HUES64 (cell line): ENCODE measurements around the gene P2RX7.
"Not testable (repeated sequence)": the region's sequence is repeated elsewhere in the genome, so short reads cannot be mapped to it uniquely, and the experiment has no call there.

Experiments
- H3K27ac ChIP-seq: 2 replicates; pipeline ENCODE4 v1.7.0; 2013; ENCODE audit warnings: low read depth, low read length, inconsistent platforms
- H3K27me3 ChIP-seq: 2 replicates; pipeline ENCODE4 v1.6.1; 2013; ENCODE audit warnings: mild to moderate bottlenecking, low read length; ENCODE audit not compliant: insufficient read depth
- H3K36me3 ChIP-seq: 2 replicates; pipeline ENCODE4 v1.6.1; 2013; ENCODE audit warnings: mild to moderate bottlenecking, low read length; ENCODE audit not compliant: insufficient read depth
- H3K4me1 ChIP-seq: 2 replicates; pipeline ENCODE4 v1.6.1; 2013; ENCODE audit warnings: mild to moderate bottlenecking, low read length, moderate library complexity; ENCODE audit not compliant: insufficient read depth
- H3K4me3 ChIP-seq: 2 replicates; pipeline ENCODE4 v1.5.1; 2013; ENCODE audit warnings: mild to moderate bottlenecking, low read length, moderate library complexity
- H3K9ac ChIP-seq: 2 replicates; pipeline ENCODE4 v1.6.1; 2013; ENCODE audit warnings: mild to moderate bottlenecking, low read depth, low read length
- H3K9me3 ChIP-seq: 2 replicates; pipeline ENCODE4 v1.6.1; 2013; ENCODE audit warnings: low read depth, low read length; ENCODE audit not compliant: insufficient read depth
- WGBS: fragments of 150-250, 120-280 bp; methylation state at CpG from one replicate; pipeline ENCODE4 v1.1.7; 2013; ENCODE audit warnings: missing lambda C conversion rate; 5-methylcytosine and 5-hydroxymethylcytosine counted together

P2RX7 gene

GRCh38 chr12:121222847-121223246 is 90.2 kb downstream of the P2RX7 start:
- WGBS, result 98% methylated on average over 10 of the region's 10 CpGs
- Histone ChIP-seq H3K36me3 (no peaks in the 10 kb centered on the region), H3K27me3 (no peaks in the 10 kb centered on the region), H3K9ac (no peak overlapping the region), H3K4me3 (no peak overlapping the region), H3K4me1 (no peaks in the 10 kb centered on the region), H3K9me3 (no peaks in the 10 kb centered on the region), H3K27ac (no peak overlapping the region)

- Histone ChIP-seq H3K9ac (no peak overlapping the region), H3K27me3 (no peaks in the 10 kb centered on the region), H3K36me3 (peaks cover 1% of the 10 kb centered on the region; the same call in 1 of the 2 replicates), H3K9me3 (no peaks in the 10 kb centered on the region), H3K27ac (no peak overlapping the region), H3K4me3 (no peak overlapping the region), H3K4me1 (no peaks in the 10 kb centered on the region)
- WGBS, result 88% methylated on average over 19 of the region's 19 CpGs
Measured at GRCh38 chr12:121223292-121224285, 90.9 kb downstream of the P2RX7 start.

GRCh38 chr12:121224591-121224990 is 91.9 kb downstream of the P2RX7 start:
- no peaks in the 10 kb centered on the region; the same call in 1 of the 2 replicates for H3K4me1 ChIP-seq
- no peak overlapping the region for H3K9ac ChIP-seq
- no peaks in the 10 kb centered on the region for H3K27me3 ChIP-seq
- whole genome bisulfite sequencing, result 96% methylated on average over 8 of the region's 8 CpGs
- H3K36me3 ChIP-seq, result peaks cover 4% of the 10 kb centered on the region; the same call in 1 of the 2 replicates
- H3K4me3 ChIP-seq, result no peak overlapping the region
- H3K27ac ChIP-seq, result no peak overlapping the region
- H3K9me3 ChIP-seq, result no peaks in the 10 kb centered on the region

GRCh38 chr12:121226399-121226798 is 93.7 kb downstream of the P2RX7 start:
- H3K27me3 ChIP-seq, result no peaks in the 10 kb centered on the region
- H3K4me3 ChIP-seq, result no peak overlapping the region
- H3K36me3 ChIP-seq, result peaks cover 4% of the 10 kb centered on the region; the same call in 1 of the 2 replicates
- H3K9me3 ChIP-seq, result no peaks in the 10 kb centered on the region
- no peak overlapping the region for H3K9ac ChIP-seq
- no peak overlapping the region for H3K27ac ChIP-seq
- H3K4me1 ChIP-seq, result no peaks in the 10 kb centered on the region; the same call in 1 of the 2 replicates
- WGBS, result 95% methylated on average over 8 of the region's 8 CpGs

- H3K27ac ChIP-seq, result not testable (repeated sequence)
- H3K9ac ChIP-seq, result 0 out of 2 replicates have a peak overlapping the region, but pooled peaks have one; percentile 26
Measured at GRCh38 chr12:121226871-121227270, 94.2 kb downstream of the P2RX7 start.

GRCh38 chr12:121227294-121227693 is 94.6 kb downstream of the P2RX7 start:
- Histone ChIP-seq H3K27ac (no peak overlapping the region), H3K4me3 (no peak overlapping the region), H3K27me3 (no peaks in the 10 kb centered on the region), H3K9ac (0 out of 2 replicates have a peak overlapping the region, but pooled peaks have one; percentile 26), H3K9me3 (no peaks in the 10 kb centered on the region), H3K4me1 (no peaks in the 10 kb centered on the region; the same call in 1 of the 2 replicates), H3K36me3 (peaks cover 4% of the 10 kb centered on the region; the same call in 1 of the 2 replicates)
- 94% methylated on average over 9 of the region's 9 CpGs for WGBS

More at GRCh38 chr12:121226871-121227270, 94.2 kb downstream of the P2RX7 start:
- WGBS, result 93% methylated on average over 8 of the region's 8 CpGs
- H3K36me3 ChIP-seq, H3K4me1 ChIP-seq, H3K4me3 ChIP-seq, H3K9me3 ChIP-seq, H3K27me3 ChIP-seq: not testable (repeated sequence)

- Histone ChIP-seq H3K27ac (no peak overlapping the region), H3K9me3 (no peaks in the 10 kb centered on the region), H3K4me1 (no peaks in the 10 kb centered on the region; the same call in 1 of the 2 replicates), H3K27me3 (no peaks in the 10 kb centered on the region), H3K4me3 (no peak overlapping the region), H3K9ac (no peak overlapping the region), H3K36me3 (peaks cover 4% of the 10 kb centered on the region; the same call in 1 of the 2 replicates)
- 94% methylated on average over 24 of the region's 24 CpGs for WGBS
Measured at GRCh38 chr12:121228919-121229665, 96.4 kb downstream of the P2RX7 start.

GRCh38 chr12:121229826-121230537 is 97.3 kb downstream of the P2RX7 start:
- H3K9me3 ChIP-seq, H3K9ac ChIP-seq, H3K27ac ChIP-seq, H3K27me3 ChIP-seq, H3K4me1 ChIP-seq, H3K36me3 ChIP-seq, H3K4me3 ChIP-seq: not testable (repeated sequence)
- WGBS, result 46% methylated on average over 19 of the region's 19 CpGs

GRCh38 chr12:121230538-121230907 is 97.8 kb downstream of the P2RX7 start:
- H3K36me3 ChIP-seq, result peaks cover 4% of the 10 kb centered on the region; the same call in 1 of the 2 replicates
- H3K9ac ChIP-seq, result no peak overlapping the region
- WGBS, result 92% methylated on average over 7 of the region's 12 CpGs
- H3K27me3 ChIP-seq, result no peaks in the 10 kb centered on the region
- no peaks in the 10 kb centered on the region; the same call in 1 of the 2 replicates for H3K4me1 ChIP-seq
- no peaks in the 10 kb centered on the region for H3K9me3 ChIP-seq
- H3K4me3 ChIP-seq, result no peak overlapping the region
- H3K27ac ChIP-seq, result no peak overlapping the region

- WGBS, result 93% methylated on average over 16 of the region's 16 CpGs
Measured at GRCh38 chr12:121232163-121232562, 99.5 kb downstream of the P2RX7 start.

More at GRCh38 chr12:121232163-121232562, 99.5 kb downstream of the P2RX7 start:
- no peak overlapping the region for H3K9ac ChIP-seq
- no peaks in the 10 kb centered on the region; the same call in 1 of the 2 replicates for H3K4me1 ChIP-seq
- H3K4me3 ChIP-seq, result no peak overlapping the region
- no peaks in the 10 kb centered on the region for H3K9me3 ChIP-seq
- H3K27ac ChIP-seq, result no peak overlapping the region
- no peaks in the 10 kb centered on the region for H3K27me3 ChIP-seq
- peaks cover 4% of the 10 kb centered on the region; the same call in 1 of the 2 replicates for H3K36me3 ChIP-seq
